GM23338 (cell line): Measurements from ENCODE around the gene LDB3. TPM values are rescaled to one million over a fixed set of nuclear protein-coding genes. Genes with fewer than 3 reads are reported as not detected.

Experiments
- ATAC-seq: fragments of 200-7000 bp; cut with Tn5 transposase; 3 replicates; pipeline ENCODE4 v1.9.1; 2020
- DNase-seq: peaks from one replicate; pipeline ENCODE4 v3.0.0-alpha.2; 2015; ENCODE audit warnings: low spot score
- H2AFZ ChIP-seq: fragments of 200-600 bp; sonication (generic); 2 replicates; pipeline ENCODE4 v1.8.0; 2016; ENCODE audit warnings: antibody characterized with exemption, mild to moderate bottlenecking, moderate library complexity
- H3F3A ChIP-seq: fragments of 200-600 bp; sonication (generic); replicated peaks from 2 replicates; pipeline ENCODE4 v1.8.0; 2017; ENCODE audit warnings: antibody characterized with exemption, mixed run types, low read depth
- H3K27ac ChIP-seq: fragments of 200-600 bp; sonication (generic); 2 replicates; pipeline ENCODE4 v1.6.1; 2016; ENCODE audit warnings: low read depth
- H3K27me3 ChIP-seq: fragments of 200-600 bp; sonication (generic); 2 replicates; pipeline ENCODE4 v1.8.0; 2016; ENCODE audit warnings: mild to moderate bottlenecking, mixed run types, moderate library complexity; ENCODE audit not compliant: insufficient read depth
- H3K36me3 ChIP-seq: fragments of 200-600 bp; sonication (generic); 2 replicates; pipeline ENCODE4 v1.8.0; 2016; ENCODE audit warnings: mild to moderate bottlenecking; ENCODE audit not compliant: insufficient read depth
- H3K4me1 ChIP-seq: fragments of 200-600 bp; sonication (generic); 2 replicates; pipeline ENCODE4 v1.8.0; 2016; ENCODE audit warnings: mild to moderate bottlenecking, moderate library complexity; ENCODE audit not compliant: insufficient read depth
- H3K4me2 ChIP-seq: fragments of 200-600 bp; sonication (generic); 2 replicates; pipeline ENCODE4 v1.7.1; 2017; ENCODE audit warnings: mixed run types
- H3K4me3 ChIP-seq: fragments of 200-600 bp; sonication (generic); 2 replicates; pipeline ENCODE4 v1.6.1; 2016; ENCODE audit warnings: mixed run types
- H3K79me2 ChIP-seq: fragments of 200-600 bp; sonication (generic); replicated peaks from 2 replicates; pipeline ENCODE4 v1.8.0; 2017; ENCODE audit warnings: mild to moderate bottlenecking; ENCODE audit not compliant: insufficient read depth
- H3K9me2 ChIP-seq: fragments of 200-600 bp; sonication (generic); 2 replicates; pipeline ENCODE4 v1.8.0; 2017; ENCODE audit not compliant: insufficient read depth
- H4K20me1 ChIP-seq: fragments of 200-600 bp; sonication (generic); replicated peaks from 2 replicates; pipeline ENCODE4 v1.8.0; 2017; ENCODE audit warnings: mild to moderate bottlenecking; ENCODE audit not compliant: insufficient read depth
- H3K27ac Mint-ChIP-seq: 2 replicates; pipeline ENCODE4 v1.8.0; 2020; ENCODE audit warnings: inconsistent platforms, mild to moderate bottlenecking, moderate library complexity, mixed read lengths
- H3K27me3 Mint-ChIP-seq: 3 replicates; pipeline ENCODE4 v1.8.0; 2022; ENCODE audit warnings: low read depth, mild to moderate bottlenecking, moderate library complexity, mixed read lengths, inconsistent platforms; ENCODE audit not compliant: insufficient read depth, poor library complexity
- H3K36me3 Mint-ChIP-seq: 3 replicates; pipeline ENCODE4 v1.8.0; 2021; ENCODE audit warnings: low read depth, mild to moderate bottlenecking, inconsistent platforms, moderate library complexity, mixed read lengths
- H3K4me1 Mint-ChIP-seq: 3 replicates; pipeline ENCODE4 v1.8.0; 2020; ENCODE audit warnings: mild to moderate bottlenecking, inconsistent platforms, mixed read lengths
- H3K4me3 Mint-ChIP-seq: 3 replicates; pipeline ENCODE4 v1.8.0; 2021; ENCODE audit warnings: moderate library complexity, mild to moderate bottlenecking, inconsistent platforms, mixed read lengths
- H3K9me3 Mint-ChIP-seq: 3 replicates; pipeline ENCODE4 v1.8.0; 2020; ENCODE audit warnings: moderate library complexity, mild to moderate bottlenecking, inconsistent platforms, mixed read lengths
- CREB1 ChIP-seq: fragments of 250-450 bp; sonication (Bioruptor Pico); IDR thresholded peaks from 2 replicates; pipeline ENCODE4 v1.5.0; 2020; ENCODE audit warnings: low read depth, mild to moderate bottlenecking, moderate library complexity
- CTCF ChIP-seq, 2 experiments: fragments of 200-600 bp in 1 of 2; sonication (generic) in 1 of 2; conservative IDR thresholded peaks; 2 replicates each; pipeline versions ENCODE4 v1.5.1 to v1.6.1; 2016 to 2017; ENCODE audit warnings: antibody characterized with exemption in 2 of 2, low read depth in 2 of 2, mild to moderate bottlenecking in 2 of 2, moderate library complexity in 1 of 2
- ETS1 ChIP-seq: IDR thresholded peaks from 2 replicates; pipeline ENCODE4 v1.6.1; 2016; ENCODE audit warnings: antibody characterized with exemption
- EZH2 ChIP-seq: fragments of 200-600 bp; sonication (generic); IDR thresholded peaks from one replicate; pipeline ENCODE4 v1.8.0; 2017; ENCODE audit warnings: antibody characterized with exemption, mild to moderate bottlenecking, low read depth; ENCODE audit not compliant: unreplicated experiment
- EZH2phosphoT487 ChIP-seq: fragments of 200-600 bp; sonication (generic); IDR thresholded peaks from one replicate; pipeline ENCODE4 v1.8.1; 2018; ENCODE audit warnings: antibody characterized with exemption; ENCODE audit not compliant: unreplicated experiment
- JUNB ChIP-seq: IDR thresholded peaks from one replicate; pipeline ENCODE4 v1.6.1; 2016; ENCODE audit warnings: antibody characterized with exemption; ENCODE audit not compliant: unreplicated experiment
- NANOG ChIP-seq: IDR thresholded peaks from 2 replicates; pipeline ENCODE4 v1.6.1; 2016; ENCODE audit warnings: antibody characterized with exemption, borderline replicate concordance
- POLR2AphosphoS5 ChIP-seq: IDR thresholded peaks from 2 replicates; pipeline ENCODE4 v1.6.1; 2016; ENCODE audit warnings: antibody characterized with exemption, low read depth
- REST ChIP-seq: IDR thresholded peaks from one replicate; pipeline ENCODE4 v1.6.1; 2018; ENCODE audit warnings: antibody characterized with exemption; ENCODE audit not compliant: unreplicated experiment
- STAT1 ChIP-seq: IDR thresholded peaks from one replicate; pipeline ENCODE4 v1.6.1; 2016; ENCODE audit warnings: antibody characterized with exemption; ENCODE audit not compliant: unreplicated experiment
- ZNF114 ChIP-seq: fragments of 250-450 bp; sonication (Bioruptor Pico); IDR thresholded peaks from 2 replicates; pipeline ENCODE4 v1.5.0; 2020; ENCODE audit warnings: mild to moderate bottlenecking, moderate library complexity
- ZNF331 ChIP-seq: fragments of 250-450 bp; sonication (Bioruptor Pico); IDR thresholded peaks from 2 replicates; pipeline ENCODE4 v1.5.0; 2020; ENCODE audit warnings: low read depth, mild to moderate bottlenecking, moderate library complexity
- ZNF462 ChIP-seq: fragments of 250-450 bp; sonication (Bioruptor Pico); IDR thresholded peaks from 2 replicates; pipeline ENCODE4 v1.5.0; 2020; ENCODE audit warnings: mild to moderate bottlenecking, moderate library complexity
- polyA plus RNA-seq: library from polyadenylated mRNA; unstranded; fragments of >200 nt; fragmentation: Nextera tagmentation; extraction: Ambion mirVana; gene quantifications from 2 replicates; pipeline ENCODE4 v1.2.1, GENCODE V29; 2016
- total RNA-seq: library from RNA; depleted of rRNA; stranded (reverse); fragments of >200 nt; shearing (Covaris generic); gene quantifications from 2 replicates; pipeline ENCODE4 v1.2.3, GENCODE V29; 2014

The LDB3 gene
- total and polyA plus RNA-seq, 2 experiments from 2014 or later: 0.14 to 0.16 TPM

GRCh38 chr10:86691333-86692022 lies 23.2 kb downstream of the LDB3 start:
- no peak for ATAC-seq

More at GRCh38 chr10:86691333-86692022, 23.2 kb downstream of the LDB3 start:
- H3K27ac Mint-ChIP-seq: no peak overlapping the region
- no peak for DNase-seq
- H3K9me3 Mint-ChIP-seq: no peaks in the 10 kb centered on the region
- Histone ChIP-seq H2AFZ (no peak overlapping the region), H3F3A (0 out of 2 replicates have a peak, but pooled peaks cover 3% of the 10 kb centered on the region), H3K27me3 (no peaks in the 10 kb centered on the region), H4K20me1 (no peaks in the 10 kb centered on the region), H3K36me3 (no peaks in the 10 kb centered on the region), H3K4me3 (no peak overlapping the region), H3K27ac (no peak overlapping the region), H3K9me2 (no peaks in the 10 kb centered on the region), H3K4me2 (no peak overlapping the region), H3K4me1 (peaks cover 16% of the 10 kb centered on the region), H3K79me2 (no peaks in the 10 kb centered on the region)
- peaks cover 43% of the 10 kb centered on the region for H3K4me1 Mint-ChIP-seq
- H3K36me3 Mint-ChIP-seq: no peaks in the 10 kb centered on the region
- TF ChIP-seq EZH2 (no peak), REST (no peak), ETS1 (no peak), ZNF114 (CRISPR knock-in tag) (no peak), EZH2phosphoT487 (no peak), POLR2AphosphoS5 (no peak), CTCF (conservative IDR thresholded peaks at IDR 0.05; ENCODE audit: low read depth in 2 of 2) (no peak), ZNF331 (CRISPR knock-in tag) (no peak), STAT1 (no peak), NANOG (no peak), ZNF462 (CRISPR knock-in tag) (no peak), CREB1 (CRISPR knock-in tag) (no peak), JUNB (no peak)
- peaks cover 19% of the 10 kb centered on the region for H3K27me3 Mint-ChIP-seq
- H3K4me3 Mint-ChIP-seq: no peak overlapping the region
